Measurements from ENCODE around the gene JUNB. TPM values are rescaled to one million over a fixed set of nuclear protein-coding genes. Genes with fewer than 3 reads are reported as not detected.

JUNB gene
- total and polyA plus RNA-seq, 2 of the 4 experiments (the other 2 are of a cell fraction) = 20.8 to 109 TPM

- no peak for TF ChIP-seq FOS (IDR thresholded peaks at IDR 0.05; ENCODE audit: low read depth, low read length)
- TF ChIP-seq RAD21 (IDR thresholded peaks at IDR 0.05; ENCODE audit: low read length) = no peak
Measured at GRCh38 chr19:12840091-12841079, 49.1 kb downstream of the JUNB start (continued).

GRCh38 chr19:12841094-12841493, 49.8 kb downstream of the JUNB start:
- Histone ChIP-seq H3K23ac (ENCODE audit: low read depth, low read length) (no peak overlapping the region), H3K4me1 (ENCODE audit: control insufficient read depth, insufficient read depth, low read length) (peaks cover 4% of the 10 kb centered on the region; the same call in 1 of the 2 replicates), H3K9ac (ENCODE audit: low read depth, low read length) (no peak overlapping the region), H4K5ac (ENCODE audit: low read depth, low read length) (no peak overlapping the region), H2AK9ac (replicated peaks; ENCODE audit: low read depth, low read length, poor library complexity) (no peak overlapping the region), H2AK5ac (ENCODE audit: low read depth, low read length) (no peak overlapping the region), H3K56ac (ENCODE audit: extremely low read depth, insufficient read depth, low read length) (no peak overlapping the region), H3K14ac (replicated peaks; ENCODE audit: low read depth, low read length) (no peak overlapping the region), H4K20me1 (ENCODE audit: insufficient read depth, low read length) (0 out of 2 replicates have a peak, but pooled peaks cover 8% of the 10 kb centered on the region), H3K36me3 (ENCODE audit: control insufficient read depth, insufficient read depth, low read length) (no peaks in the 10 kb centered on the region), H3K9me1 (ENCODE audit: insufficient read depth, low read length) (peaks cover 8% of the 10 kb centered on the region; the same call in 1 of the 2 replicates), H3K4me3 (ENCODE audit: insufficient read depth, low read depth, low read length) (peak overlapping the region; percentile 7; the same call in 1 of the 2 replicates), H2AFZ (replicated peaks; ENCODE audit: low read length, poor library complexity) (peak overlapping the region; percentile 88), H3K18ac (ENCODE audit: low read depth, low read length) (no peak overlapping the region), H3K27ac (ENCODE audit: insufficient read depth, low read length) (no peak overlapping the region), H3K79me1 (ENCODE audit: low read depth in 1 of 2, low read length in 2 of 2) (no peaks in the 10 kb centered on the region), H2BK20ac (ENCODE audit: low read depth, low read length) (no peak overlapping the region), H3K9me3 (ENCODE audit: control insufficient read depth, insufficient read depth, low read length) (no peaks in the 10 kb centered on the region), H4K8ac (ENCODE audit: low read depth in 2 of 2, low read length in 2 of 2) (no peak overlapping the region), H2BK5ac (ENCODE audit: low read depth, low read length, poor library complexity, severe bottlenecking) (no peak overlapping the region), H2BK120ac (ENCODE audit: low read depth, low read length) (no peak overlapping the region), H3K4me2 (ENCODE audit: low read depth, low read length) (peak overlapping the region; percentile 35), H3K4ac (ENCODE audit: low read depth, low read length) (no peak overlapping the region), H3K27me3 (ENCODE audit: control insufficient read depth, insufficient read depth, low read length) (peaks cover 51% of the 10 kb centered on the region), H2BK15ac (ENCODE audit: low read depth, low read length) (no peak overlapping the region), H4K91ac (ENCODE audit: insufficient read depth, low read depth, low read length) (no peak overlapping the region)
- BruUV-seq (replicated peaks) = no TSS peak
- ATAC-seq (ENCODE audit: low read depth) (peak; percentile 42; the same call in 1 of the 2 replicates), DNase-seq (peak; percentile 20)
- dilution Hi-C loops (cut with HindIII; ENCODE audit: low sequenced_read_pairs, unreplicated experiment) (no loop called here), intact Hi-C loops (cut with micrococcal nuclease) (no loop called here), in situ Hi-C loops (cut with MboI; ENCODE audit: low sequenced_read_pairs) (no loop called here)
- WGBS, 2 experiments (ENCODE audit: extremely low coverage in 2 of 2, insufficient read length in 1 of 2) = 3% methylated on average over 23 of the region's 29 CpGs; no CpG with 5 or more reads in 1 of the 2 experiments
- CTCF ChIA-PET = no interaction called here
- POLR2A ChIA-PET (ENCODE audit: unreplicated experiment) = no interaction called here
- no peak for TF ChIP-seq RAD21 (IDR thresholded peaks at IDR 0.05; ENCODE audit: low read length)
- no peak for TF ChIP-seq USF2 (IDR thresholded peaks at IDR 0.05; ENCODE audit: low read depth, low read length)
- TF ChIP-seq, protein P1, sequence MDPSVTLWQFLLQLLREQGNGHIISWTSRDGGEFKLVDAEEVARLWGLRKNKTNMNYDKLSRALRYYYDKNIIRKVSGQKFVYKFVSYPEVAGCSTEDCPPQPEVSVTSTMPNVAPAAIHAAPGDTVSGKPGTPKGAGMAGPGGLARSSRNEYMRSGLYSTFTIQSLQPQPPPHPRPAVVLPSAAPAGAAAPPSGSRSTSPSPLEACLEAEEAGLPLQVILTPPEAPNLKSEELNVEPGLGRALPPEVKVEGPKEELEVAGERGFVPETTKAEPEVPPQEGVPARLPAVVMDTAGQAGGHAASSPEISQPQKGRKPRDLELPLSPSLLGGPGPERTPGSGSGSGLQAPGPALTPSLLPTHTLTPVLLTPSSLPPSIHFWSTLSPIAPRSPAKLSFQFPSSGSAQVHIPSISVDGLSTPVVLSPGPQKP (IDR thresholded peaks at IDR 0.05; ENCODE audit: borderline replicate concordance, low read depth, low read length) = no peak
- no peak for TF ChIP-seq MXI1 (IDR thresholded peaks at IDR 0.05; ENCODE audit: borderline replicate concordance, low read depth, low read length)
- TF ChIP-seq SMC3 (IDR thresholded peaks at IDR 0.05; ENCODE audit: low read depth, low read length) = no peak
- no peak for TF ChIP-seq POLR2A (IDR thresholded peaks at IDR 0.05; ENCODE audit: low read depth, low read length)
- TF ChIP-seq RCOR1 (IDR thresholded peaks at IDR 0.05; ENCODE audit: insufficient replicate concordance, low read length) = no peak
- no peak for TF ChIP-seq CHD1 (IDR thresholded peaks at IDR 0.05; ENCODE audit: low read depth, low read length)
- TF ChIP-seq RFX5 (IDR thresholded peaks at IDR 0.05; ENCODE audit: low read depth, low read length) = no peak
- no peak for TF ChIP-seq MAZ (IDR thresholded peaks at IDR 0.05; ENCODE audit: borderline replicate concordance, low read depth, low read length)
- TF ChIP-seq MAFK (IDR thresholded peaks at IDR 0.05; ENCODE audit: low read depth, low read length) = no peak
- no peak for TF ChIP-seq FOS (IDR thresholded peaks at IDR 0.05; ENCODE audit: low read depth, low read length)
- no peak for TF ChIP-seq BHLHE40 (IDR thresholded peaks at IDR 0.05; ENCODE audit: low read depth, low read length)
- TF ChIP-seq CEBPB (IDR thresholded peaks at IDR 0.05; ENCODE audit: low read depth, low read length) = no peak
- TF ChIP-seq NFE2L2 (IDR thresholded peaks at IDR 0.05; ENCODE audit: low read depth, low read length) = no peak

All from IMR-90 (cell line).